Pancreas (tissue), 10 donors: ENCODE results near the gene TCF7. TPM values are rescaled to one million over a fixed set of nuclear protein-coding genes. Genes with fewer than 3 reads are reported as not detected.
"Not testable (repeated sequence)": the region's sequence is repeated elsewhere in the genome, so short reads cannot be mapped to it uniquely, and the experiment has no call there.

Experiments
- ATAC-seq, 4 donors: fragments of 200-7000 bp; cut with Tn5 transposase; one replicate each; pipeline versions ENCODE4 v1.8.0 to v1.9.1; 2020; ENCODE audit warnings: mild to moderate bottlenecking in 4 of 4, moderate library complexity in 4 of 4
- DNase-seq, 6 donors: peaks; one replicate each; pipeline ENCODE4 v3.0.0-alpha.2; 2020
- FAIRE-seq: peaks from 2 replicates; lab custom pipeline; 2012; peaks lifted over from hg19 to GRCh38; lab: Jason Lieb, UNC
- H3K27ac ChIP-seq, 4 donors: fragments of 200-600 bp; sonication (generic); 1 replicate in 3 of 4; 2 replicates in 1 of 4; pipeline versions ENCODE4 v1.5.0 to v1.8.0; 2020
- H3K27me3 ChIP-seq, 4 donors: fragments of 200-600 bp; one replicate each; pipeline ENCODE4 v1.8.0; 2021
- H3K36me3 ChIP-seq, 3 donors: fragments of 200-600 bp; sonication (generic) in 1 of 3; one replicate each; pipeline versions ENCODE4 v1.5.0 to v1.8.0; 2020 to 2021
- H3K4me1 ChIP-seq, 3 donors: fragments of 200-600 bp; one replicate each; pipeline ENCODE4 v1.8.0; 2021
- H3K4me3 ChIP-seq, 4 donors: fragments of 200-600 bp; sonication (generic) in 2 of 4; one replicate each; pipeline versions ENCODE4 v1.5.0 to v1.8.0; 2020 to 2021
- H3K9me3 ChIP-seq, 4 donors: fragments of 200-600 bp; one replicate each; pipeline ENCODE4 v1.8.0; 2021
- CTCF ChIP-seq, 4 donors: fragments of 200-600 bp; sonication (generic) in 3 of 4; IDR thresholded peaks; one replicate each; pipeline versions ENCODE4 v1.5.0 to v1.8.0; 2021; ENCODE audit warnings: antibody characterized with exemption in 4 of 4
- WGBS, 2 donors: extraction: QIAGEN DNeasy Blood & Tissue Kit; methylation state at CpG; one replicate each; pipeline ENCODE4 v1.1.7; 2013; 5-methylcytosine and 5-hydroxymethylcytosine counted together
- intact Hi-C, 3 donors: fragments of 100-400 bp; cut with DNase I; formaldehyde crosslinking; loops; one replicate each; pipeline versions ENCODE4 v1.11.1 to v1.14.2; 2022
- polyA plus RNA-seq, 2 donors: library from polyadenylated mRNA; stranded (reverse); fragments of 200-250 nt; gene quantifications; one replicate each; pipeline ENCODE4 v1.2.3, GENCODE V29; 2013
- total RNA-seq, 6 donors: library from RNA; stranded (reverse); fragmentation: NEBNext Ultra II Directional in 4 of 6; extraction: Animal tissue kit (Norgen Biotek cat#: 25700) in 4 of 6; gene quantifications; one replicate each; pipeline versions ENCODE4 v1.2.1 to v1.2.4, GENCODE V29; 2021 to 2023
- donor health status: healthy with polysubstance abuse.
- donor health status: DM: no; HTN: no; CAD: no; lungs with moderate emphysema.
- donor health status: DM: no; HTN: no; CAD: no.
- donor health status: control.
- donor health status: control.
- donor health status: Bipolar disorder and iron deficiency.
- donor health status: DM: yes; HTN: yes; CAD: no.
- donor health status: DM: no; HTN: no; CAD: no.
- donor health status: DM: no; HTN: no; CAD: no.
- donor health status: DM: yes; HTN: yes; CAD: no.

The TCF7 gene
- total and polyA plus RNA-seq, 8 donors: 1.9 to 13.1 (median 6.9) TPM

- Histone ChIP-seq H3K9me3 (no peaks in the 10 kb centered on the region), H3K27me3 (no peaks in the 10 kb centered on the region), H3K4me1 (peaks cover 0 to 17% (median 8%) of the 10 kb centered on the region in 3 donors), H3K27ac (peak overlapping the region in 3 of 4 donors; percentile 6 to 64 (median 61)), H3K36me3 (peaks cover 0 to 22% (median 7%) of the 10 kb centered on the region in 3 donors), H3K4me3 (no peak overlapping the region)
- ATAC-seq: no peak
- FAIRE-seq: no peak
- TF ChIP-seq CTCF (IDR thresholded peaks at IDR 0.05): no peak
- no peak for DNase-seq
- 85 to 88% methylated on average over 6 of the region's 6 CpGs for WGBS, 2 donors
- intact Hi-C loops: no loop called here
These were observed 34.6 kb downstream of the TCF7 start for GRCh38 chr5:134148986-134149539.

GRCh38 chr5:134149571-134150303 lies 35.3 kb downstream of the TCF7 start:
- peak; percentile 33 to 75 (median 66) for ATAC-seq

GRCh38 chr5:134151723-134152122 lies 37.2 kb downstream of the TCF7 start:
- peaks cover 0 to 17% (median 8%) of the 10 kb centered on the region in 3 donors for H3K4me1 ChIP-seq
- ATAC-seq: no peak
- FAIRE-seq: no peak
- peaks cover 0 to 31% (median 13%) of the 10 kb centered on the region in 3 donors for H3K36me3 ChIP-seq
- no peaks in the 10 kb centered on the region for H3K27me3 ChIP-seq
- no peak for TF ChIP-seq CTCF (IDR thresholded peaks at IDR 0.05)
- no peak overlapping the region for H3K4me3 ChIP-seq
- 85 to 97% methylated on average over 3 of the region's 3 CpGs for WGBS, 2 donors
- intact Hi-C loops: no loop called here
- H3K27ac ChIP-seq: no peak overlapping the region
- no peak for DNase-seq
- H3K9me3 ChIP-seq: no peaks in the 10 kb centered on the region

More at GRCh38 chr5:134149571-134150303, 35.3 kb downstream of the TCF7 start:
- H3K27me3 ChIP-seq: no peaks in the 10 kb centered on the region
- peaks cover 0 to 26% (median 6%) of the 10 kb centered on the region in 3 donors for H3K36me3 ChIP-seq
- H3K4me3 ChIP-seq: no peak overlapping the region
- H3K4me1 ChIP-seq: peaks cover 0 to 17% (median 8%) of the 10 kb centered on the region in 3 donors
- FAIRE-seq (no peak), DNase-seq (peak in 1 of 6 donors; percentile 20)
- no peaks in the 10 kb centered on the region for H3K9me3 ChIP-seq
- intact Hi-C loops: no loop called here
- 33 to 42% methylated on average over 4 of the region's 4 CpGs for WGBS, 2 donors
- no peak for TF ChIP-seq CTCF (IDR thresholded peaks at IDR 0.05)
- peak overlapping the region; percentile 47 to 70 (median 56) for H3K27ac ChIP-seq

GRCh38 chr5:134152173-134152832 lies 37.8 kb downstream of the TCF7 start:
- H3K27ac ChIP-seq, intact Hi-C loops, H3K27me3 ChIP-seq, FAIRE-seq, H3K9me3 ChIP-seq, H3K4me3 ChIP-seq, ATAC-seq, DNase-seq: not testable (repeated sequence)
- peaks cover 0 to 37% (median 13%) of the 10 kb centered on the region in 3 donors for H3K36me3 ChIP-seq
- H3K4me1 ChIP-seq: peaks cover 0 to 17% (median 8%) of the 10 kb centered on the region in 3 donors
- WGBS, 2 donors: 92 to 93% methylated on average over 15 of the region's 15 CpGs

GRCh38 chr5:134153241-134153640 lies 38.8 kb downstream of the TCF7 start:
- Histone ChIP-seq H3K4me1 (peaks cover 0 to 17% (median 8%) of the 10 kb centered on the region in 3 donors), H3K4me3 (no peak overlapping the region), H3K27ac (peak overlapping the region in 1 of 4 donors; percentile 23), H3K27me3 (no peaks in the 10 kb centered on the region), H3K36me3 (peaks cover 0 to 47% (median 16%) of the 10 kb centered on the region in 3 donors), H3K9me3 (no peaks in the 10 kb centered on the region)
- no peak for DNase-seq
- intact Hi-C loops: no loop called here
- no peak for ATAC-seq
- TF ChIP-seq CTCF (IDR thresholded peaks at IDR 0.05): no peak
- FAIRE-seq: no peak
- 78 to 94% methylated on average over 3 of the region's 3 CpGs for WGBS, 2 donors
